Thoracic aorta (tissue), 2 donors: ENCODE results near the gene FBXO8. TPM values are rescaled to one million over a fixed set of nuclear protein-coding genes. Genes with fewer than 3 reads are reported as not detected.

Experiments used
- ATAC-seq: fragments of 150-250 bp; one replicate; pipeline ENCODE4 v1.8.0; 2017; ENCODE audit warnings: low read depth; ENCODE audit not compliant: insufficient number of reproducible peaks, low FRiP score
- DNase-seq: peaks from one replicate; pipeline ENCODE4 v3.0.0-alpha.2; 2020; ENCODE audit warnings: low spot score
- H3K27ac ChIP-seq, 2 donors: fragments of 200-600 bp; sonication (generic); 1 replicate in 1 of 2; 2 replicates in 1 of 2; pipeline ENCODE4 v1.5.1; 2016; ENCODE audit warnings: mild to moderate bottlenecking in 2 of 2, moderate library complexity in 2 of 2
- H3K27me3 ChIP-seq: fragments of 200-600 bp; sonication (generic); replicated peaks from 2 replicates; pipeline ENCODE4 v1.6.0; 2016; ENCODE audit warnings: mild to moderate bottlenecking; ENCODE audit not compliant: insufficient read depth
- H3K36me3 ChIP-seq: fragments of 200-600 bp; sonication (generic); one replicate; pipeline ENCODE4 v1.5.1; 2016
- H3K4me1 ChIP-seq, 2 donors: fragments of 200-600 bp; sonication (generic); 1 replicate in 1 of 2; 2 replicates in 1 of 2; pipeline versions ENCODE4 v1.5.1 to v1.6.0; 2016; ENCODE audit warnings: low read depth in 2 of 2, mild to moderate bottlenecking in 1 of 2; ENCODE audit not compliant: control insufficient read depth in 1 of 2
- H3K4me3 ChIP-seq: fragments of 200-600 bp; sonication (generic); 2 replicates; pipeline ENCODE4 v1.5.1; 2016; ENCODE audit warnings: mild to moderate bottlenecking
- H3K9me3 ChIP-seq: fragments of 200-600 bp; sonication (generic); 2 replicates; pipeline ENCODE4 v1.5.1; 2016
- CTCF ChIP-seq: fragments of 200-600 bp; sonication (generic); IDR thresholded peaks from one replicate; pipeline ENCODE4 v1.5.1; 2019; ENCODE audit warnings: antibody characterized with exemption
- total RNA-seq, 2 donors: library from RNA; depleted of rRNA; stranded (reverse); fragments of >200 nt; gene quantifications; one replicate each; pipeline versions ENCODE4 v1.1.0 to v1.2.3, GENCODE V29; 2016

Gene FBXO8
- total RNA-seq, 2 donors from 2014 or later = 19.6 to 25.5 TPM

- H3K27me3 ChIP-seq = no peaks in the 10 kb centered on the region
- no peak overlapping the region for H3K4me3 ChIP-seq
- H3K4me1 ChIP-seq = peaks cover 3 to 21% of the 10 kb centered on the region in 2 donors
- H3K9me3 ChIP-seq = no peaks in the 10 kb centered on the region
- no peaks in the 10 kb centered on the region for H3K36me3 ChIP-seq
- no peak overlapping the region for H3K27ac ChIP-seq
- TF ChIP-seq CTCF = no peak
- ATAC-seq = no peak
- no peak for DNase-seq
These were observed 5.0 kb downstream of the FBXO8 start for GRCh38 chr4:174278467-174278866.

DNA sequence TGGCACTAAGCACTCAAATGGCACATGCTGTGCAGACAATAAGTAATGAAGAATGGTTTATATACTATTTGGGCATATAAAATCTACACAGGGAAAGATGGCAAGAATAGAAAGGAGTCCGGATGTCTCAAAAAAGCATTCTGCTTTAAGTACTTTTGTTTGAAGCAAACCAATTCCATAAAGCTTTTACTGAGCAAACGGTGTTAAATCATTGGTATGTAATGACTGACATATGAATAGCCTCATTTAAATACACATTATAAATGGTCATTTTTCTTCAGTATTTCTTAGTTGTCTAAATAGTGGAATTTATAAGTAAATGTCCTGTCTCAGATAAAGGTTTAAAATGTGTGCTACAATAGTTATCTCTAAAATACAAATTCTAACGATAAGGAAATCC is 6.0 kb downstream of the FBXO8 start:
- no peaks in the 10 kb centered on the region for H3K36me3 ChIP-seq
- no peaks in the 10 kb centered on the region for H3K9me3 ChIP-seq
- H3K4me1 ChIP-seq = peaks cover 3 to 18% of the 10 kb centered on the region in 2 donors
- no peaks in the 10 kb centered on the region for H3K27me3 ChIP-seq
- ATAC-seq = no peak
- H3K27ac ChIP-seq = no peak overlapping the region
- DNase-seq = no peak
- no peak overlapping the region for H3K4me3 ChIP-seq
- TF ChIP-seq CTCF = no peak

GRCh38 chr4:174275101-174275500 is 8.4 kb downstream of the FBXO8 start:
- DNase-seq (no peak), ATAC-seq (no peak)
- peaks cover 0 to 2% of the 10 kb centered on the region in 2 donors for H3K4me1 ChIP-seq
- H3K36me3 ChIP-seq = no peaks in the 10 kb centered on the region
- no peak overlapping the region for H3K27ac ChIP-seq
- no peaks in the 10 kb centered on the region for H3K9me3 ChIP-seq
- no peak overlapping the region for H3K4me3 ChIP-seq
- TF ChIP-seq CTCF = no peak
- H3K27me3 ChIP-seq = no peaks in the 10 kb centered on the region

DNA sequence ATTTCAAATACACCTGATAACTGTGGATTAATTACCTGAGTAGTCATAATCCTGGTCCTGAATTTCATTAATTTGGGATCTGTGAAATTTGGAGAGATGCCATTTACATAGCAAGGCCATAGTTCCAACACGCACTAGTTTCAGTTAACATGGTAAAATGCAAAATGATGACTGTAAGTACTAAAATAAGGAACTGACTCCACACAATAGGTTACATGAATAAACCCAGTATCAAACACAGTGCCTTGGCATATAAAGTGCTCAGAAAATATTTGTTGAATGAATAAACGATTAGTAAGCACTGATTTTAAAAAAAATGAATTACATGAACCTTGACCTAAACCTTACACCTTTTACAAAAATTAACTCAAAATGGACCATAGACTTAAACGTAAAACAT is 9.0 kb downstream of the FBXO8 start:
- DNase-seq (no peak), ATAC-seq (no peak)
- H3K36me3 ChIP-seq = no peaks in the 10 kb centered on the region
- no peak overlapping the region for H3K27ac ChIP-seq
- H3K4me3 ChIP-seq = no peak overlapping the region
- no peaks in the 10 kb centered on the region for H3K27me3 ChIP-seq
- no peaks in the 10 kb centered on the region for H3K9me3 ChIP-seq
- no peak for TF ChIP-seq CTCF
- H3K4me1 ChIP-seq = peaks cover 0 to 2% of the 10 kb centered on the region in 2 donors

DNA sequence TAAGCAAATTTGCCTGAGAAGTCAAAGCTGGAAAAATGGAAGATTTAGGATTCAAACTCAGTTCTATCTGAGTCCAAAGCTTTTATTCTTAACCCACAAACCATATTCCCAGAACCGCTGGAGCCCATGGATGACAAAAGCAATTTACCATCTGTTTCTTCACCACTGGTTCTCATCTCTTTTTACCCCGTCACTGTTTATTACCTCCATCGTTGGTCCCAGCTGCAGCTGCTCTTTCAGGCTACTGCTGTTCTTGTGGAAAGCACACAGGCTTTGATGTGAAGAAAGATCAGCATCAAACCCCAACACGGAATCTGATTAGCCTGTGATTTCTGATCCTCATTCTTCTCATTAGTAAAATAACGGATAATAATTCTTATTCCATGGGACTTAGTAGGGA is 9.5 kb downstream of the FBXO8 start:
- TF ChIP-seq CTCF = no peak

More for the DNA sequence above, 9.5 kb downstream of the FBXO8 start:
- no peaks in the 10 kb centered on the region for H3K27me3 ChIP-seq
- no peaks in the 10 kb centered on the region for H3K36me3 ChIP-seq
- DNase-seq (no peak), ATAC-seq (no peak)
- no peak overlapping the region for H3K4me3 ChIP-seq
- no peak overlapping the region for H3K27ac ChIP-seq
- no peaks in the 10 kb centered on the region for H3K9me3 ChIP-seq
- H3K4me1 ChIP-seq = peaks cover 0 to 2% of the 10 kb centered on the region in 2 donors
